ENCODE measurements around the gene SLU7. TPM values are rescaled to one million over a fixed set of nuclear protein-coding genes. Genes with fewer than 3 reads are reported as not detected.

Gene SLU7
- total and polyA plus RNA-seq, 2 of the 4 experiments (the other 2 are of a cell fraction) = 15.9 to 34.2 TPM

- Histone ChIP-seq H3K79me1 (ENCODE audit: low read depth in 1 of 2, low read length in 2 of 2) (peaks cover 15 to 48% of the 10 kb centered on the region in 2 experiments), H2BK120ac (ENCODE audit: low read depth, low read length) (no peak overlapping the region), H4K8ac (ENCODE audit: low read depth in 2 of 2, low read length in 2 of 2) (no peak overlapping the region), H3K9ac (ENCODE audit: low read depth, low read length) (no peak overlapping the region), H2BK15ac (ENCODE audit: low read depth, low read length) (no peak overlapping the region), H2AK9ac (replicated peaks; ENCODE audit: low read depth, low read length, poor library complexity) (no peak overlapping the region), H3K4ac (ENCODE audit: low read depth, low read length) (no peak overlapping the region), H2BK20ac (ENCODE audit: low read depth, low read length) (no peak overlapping the region), H3K9me1 (ENCODE audit: insufficient read depth, low read length) (0 out of 2 replicates have a peak, but pooled peaks cover 2% of the 10 kb centered on the region), H2AK5ac (ENCODE audit: low read depth, low read length) (no peak overlapping the region), H3K4me1 (ENCODE audit: control insufficient read depth, insufficient read depth, low read length) (no peaks in the 10 kb centered on the region; the same call in 1 of the 2 replicates), H3K56ac (ENCODE audit: extremely low read depth, insufficient read depth, low read length) (no peak overlapping the region), H3K27ac (ENCODE audit: insufficient read depth, low read length) (no peak overlapping the region), H2BK5ac (ENCODE audit: low read depth, low read length, poor library complexity, severe bottlenecking) (no peak overlapping the region), H3K23ac (ENCODE audit: low read depth, low read length) (no peak overlapping the region), H3K9me3 (ENCODE audit: control insufficient read depth, insufficient read depth, low read length) (no peaks in the 10 kb centered on the region), H3K27me3 (ENCODE audit: control insufficient read depth, insufficient read depth, low read length) (no peaks in the 10 kb centered on the region), H3K36me3 (ENCODE audit: control insufficient read depth, insufficient read depth, low read length) (peaks cover 4% of the 10 kb centered on the region), H4K20me1 (ENCODE audit: insufficient read depth, low read length) (no peaks in the 10 kb centered on the region), H4K5ac (ENCODE audit: low read depth, low read length) (no peak overlapping the region), H4K91ac (ENCODE audit: insufficient read depth, low read depth, low read length) (no peak overlapping the region), H3K14ac (replicated peaks; ENCODE audit: low read depth, low read length) (no peak overlapping the region), H3K4me2 (ENCODE audit: low read depth, low read length) (no peak overlapping the region), H3K18ac (ENCODE audit: low read depth, low read length) (no peak overlapping the region), H3K4me3 (ENCODE audit: insufficient read depth, low read depth, low read length) (no peak overlapping the region), H2AFZ (replicated peaks; ENCODE audit: low read length, poor library complexity) (no peak overlapping the region)
- in situ Hi-C loops (cut with MboI; ENCODE audit: low sequenced_read_pairs) = loop anchor here (5.0 kb wide), 1 partner anchor 375 kb away; no protein-coding TSS in a partner anchor
- POLR2A ChIA-PET (ENCODE audit: unreplicated experiment) = interaction anchor here (0.6 kb wide), 1 partner anchor 24 kb away, joined by 4 read pairs; the partner anchor contains the start of gene PTTG1
- CTCF ChIA-PET = no interaction called here
- BruUV-seq (replicated peaks) = no TSS peak
- dilution Hi-C loops (cut with HindIII; ENCODE audit: low sequenced_read_pairs, unreplicated experiment) = no loop called here
- ATAC-seq (ENCODE audit: low read depth) (no peak), DNase-seq (no peak)
- no CpG with 5 or more reads among the region's 1 CpG for WGBS, 2 experiments (ENCODE audit: extremely low coverage in 2 of 2, insufficient read length in 1 of 2)
- intact Hi-C loops (cut with micrococcal nuclease) = loop anchor here (10.0 kb wide), 1 partner anchor 313 kb away; no protein-coding TSS in a partner anchor
- TF ChIP-seq BHLHE40 (IDR thresholded peaks at IDR 0.05; ENCODE audit: low read depth, low read length) = no peak
Measured at GRCh38 chr5:160397492-160397891, 21.4 kb downstream of the SLU7 start.

All from IMR-90 (cell line).